Hepatocyte (in vitro differentiated cells): Measurements from ENCODE around the gene ARHGAP12. TPM values are rescaled to one million over a fixed set of nuclear protein-coding genes. Genes with fewer than 3 reads are reported as not detected.
A peak's percentile ranks its signal among the peaks of the same experiment; 100 is the strongest.

Experiments
- DNase-seq: peaks from one replicate; pipeline ENCODE4 v3.0.0-alpha.2; 2016; ENCODE audit warnings: low spot score
- H2AFZ ChIP-seq: fragments of 200-600 bp; sonication (generic); 2 replicates; pipeline ENCODE4 v1.6.0; 2016; ENCODE audit warnings: antibody characterized with exemption, mild to moderate bottlenecking
- H3K27ac ChIP-seq: fragments of 200-600 bp; sonication (generic); 2 replicates; pipeline ENCODE4 v1.5.1; 2016; ENCODE audit warnings: mild to moderate bottlenecking
- H3K27me3 ChIP-seq: fragments of 200-600 bp; sonication (generic); 2 replicates; pipeline ENCODE4 v1.6.1; 2016
- H3K36me3 ChIP-seq: fragments of 200-600 bp; sonication (generic); replicated peaks from 2 replicates; pipeline ENCODE4 v1.5.1; 2016; ENCODE audit warnings: low read depth; ENCODE audit not compliant: insufficient read depth
- H3K4me1 ChIP-seq: fragments of 200-600 bp; sonication (generic); 2 replicates; pipeline ENCODE4 v1.5.1; 2016; ENCODE audit warnings: mild to moderate bottlenecking, moderate library complexity; ENCODE audit not compliant: insufficient read depth
- H3K4me2 ChIP-seq: fragments of 200-600 bp; sonication (generic); 2 replicates; pipeline ENCODE4 v1.6.0; 2016
- H3K4me3 ChIP-seq: fragments of 200-600 bp; sonication (generic); 2 replicates; pipeline ENCODE4 v1.5.1; 2016; ENCODE audit warnings: mild to moderate bottlenecking
- H3K79me2 ChIP-seq: fragments of 200-600 bp; sonication (generic); 2 replicates; pipeline ENCODE4 v1.6.0; 2017; ENCODE audit warnings: mild to moderate bottlenecking
- H3K9me2 ChIP-seq: fragments of 200-600 bp; sonication (generic); replicated peaks from 2 replicates; pipeline ENCODE4 v1.6.0; 2017; ENCODE audit warnings: mild to moderate bottlenecking; ENCODE audit not compliant: insufficient read depth
- H3K9me3 ChIP-seq: fragments of 200-600 bp; sonication (generic); 2 replicates; pipeline ENCODE4 v1.5.1; 2016; ENCODE audit warnings: low read depth, mild to moderate bottlenecking
- H4K20me1 ChIP-seq: fragments of 200-600 bp; sonication (generic); 2 replicates; pipeline ENCODE4 v1.6.0; 2016; ENCODE audit warnings: mild to moderate bottlenecking; ENCODE audit not compliant: insufficient read depth, poor library complexity, severe bottlenecking
- EZH2 ChIP-seq: fragments of 200-600 bp; sonication (generic); IDR thresholded peaks from 2 replicates; pipeline ENCODE4 v1.6.1; 2016; ENCODE audit warnings: antibody characterized with exemption, mild to moderate bottlenecking, borderline replicate concordance
- EZH2phosphoT487 ChIP-seq: fragments of 200-600 bp; sonication (generic); IDR thresholded peaks from one replicate; pipeline ENCODE4 v1.6.1; 2018; ENCODE audit warnings: antibody characterized with exemption, mild to moderate bottlenecking, low read depth, moderate library complexity; ENCODE audit not compliant: unreplicated experiment, severe bottlenecking
- WGBS: methylation state at CpG from one replicate; pipeline ENCODE4 v1.1.6; 2016; ENCODE audit warnings: low lambda C conversion rate; ENCODE audit errors: missing lambda C conversion rate; 5-methylcytosine and 5-hydroxymethylcytosine counted together
- polyA plus RNA-seq: library from polyadenylated mRNA; unstranded; fragments of >200 nt; fragmentation: Nextera tagmentation; extraction: Ambion mirVana; gene quantifications from 2 replicates; pipeline ENCODE4 v1.2.1, GENCODE V29; 2016
- total RNA-seq: library from RNA; depleted of rRNA; stranded (reverse); fragments of >200 nt; gene quantifications from 2 replicates; pipeline ENCODE4 v1.2.3, GENCODE V29; 2014
- TF ChIP-seq, protein P1 (sequence below): fragments of 200-600 bp; sonication (generic); IDR thresholded peaks from 2 replicates; pipeline ENCODE4 v1.5.1; 2016; ENCODE audit warnings: antibody characterized with exemption, mild to moderate bottlenecking; ENCODE audit not compliant: poor library complexity

The ARHGAP12 gene
- total and polyA plus RNA-seq, 2 experiments from 2014 or later, result 16.4 to 55.6 TPM

DNA sequence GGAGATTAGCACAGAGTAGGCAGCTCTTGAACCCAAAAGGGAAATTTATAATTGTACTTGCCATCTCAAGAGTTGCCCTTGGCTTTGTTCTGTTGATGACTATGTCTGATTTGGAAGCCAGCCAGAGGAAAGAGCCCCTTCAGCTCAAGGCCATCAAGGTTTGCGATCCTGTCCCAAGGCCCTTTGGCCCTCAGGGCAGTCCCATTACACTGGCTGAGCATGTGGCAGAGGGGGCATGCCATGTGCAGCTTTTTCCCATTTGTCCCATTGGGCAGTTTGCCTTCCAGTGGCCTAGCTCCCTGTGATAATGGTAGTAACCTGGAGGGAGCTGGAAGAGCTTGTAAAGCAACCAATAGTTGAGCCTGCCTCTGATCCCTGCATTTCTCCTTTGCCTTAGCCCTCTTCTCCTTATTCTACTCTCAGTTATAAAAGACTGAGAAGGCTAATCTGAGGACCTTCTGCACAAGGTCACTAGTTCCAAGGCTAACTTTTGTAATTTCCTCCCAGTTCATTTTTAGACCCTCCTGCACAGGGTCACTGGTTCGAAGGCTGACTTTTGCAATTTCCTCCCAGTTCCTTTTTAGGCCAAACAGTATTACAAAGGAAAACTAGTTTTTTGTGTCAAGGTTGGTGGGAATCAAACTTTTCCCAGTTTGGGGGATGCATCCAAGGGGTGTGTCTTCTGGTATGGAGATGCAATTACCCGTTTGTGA lies 31.0 kb upstream of the ARHGAP12 start:
- no peaks in the 10 kb centered on the region for H3K36me3 ChIP-seq
- no peak for DNase-seq
- H3K79me2 ChIP-seq, result no peaks in the 10 kb centered on the region
- H3K4me3 ChIP-seq, result no peak overlapping the region
- H3K27ac ChIP-seq, result peak overlapping the region; percentile 25
- H4K20me1 ChIP-seq, result no peaks in the 10 kb centered on the region
- 61% methylated on average over 3 of the region's 3 CpGs for WGBS
- H3K4me1 ChIP-seq, result peaks cover 14% of the 10 kb centered on the region
- H3K9me3 ChIP-seq, result no peaks in the 10 kb centered on the region
- no peaks in the 10 kb centered on the region for H3K27me3 ChIP-seq
- H3K4me2 ChIP-seq, result no peak overlapping the region
- no peaks in the 10 kb centered on the region for H3K9me2 ChIP-seq
- TF ChIP-seq EZH2, result no peak
- no peak overlapping the region for H2AFZ ChIP-seq

DNA sequence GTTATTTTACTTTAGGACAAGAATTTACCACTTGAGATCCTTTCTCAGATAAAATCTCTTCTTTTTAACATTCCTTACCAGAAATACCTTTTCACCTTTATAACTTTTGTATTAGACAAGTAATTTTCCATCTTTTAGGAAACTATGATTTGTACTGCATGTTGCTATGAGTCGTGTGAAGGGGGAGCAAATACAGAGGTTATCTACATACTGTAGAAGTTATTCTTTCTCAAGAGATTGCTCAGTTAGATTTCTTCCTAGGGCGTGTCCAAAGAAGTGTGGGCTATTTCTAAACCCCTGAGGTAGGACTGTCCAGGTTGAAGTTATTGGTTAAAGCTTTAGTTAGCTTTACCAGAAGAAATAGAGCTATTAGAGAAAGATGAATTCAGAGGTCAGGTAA lies 30.2 kb upstream of the ARHGAP12 start:
- Histone ChIP-seq H3K27ac (peak overlapping the region; percentile 25), H3K4me2 (no peak overlapping the region), H3K9me2 (no peaks in the 10 kb centered on the region), H3K36me3 (no peaks in the 10 kb centered on the region), H2AFZ (no peak overlapping the region), H3K9me3 (no peaks in the 10 kb centered on the region), H4K20me1 (no peaks in the 10 kb centered on the region), H3K27me3 (no peaks in the 10 kb centered on the region), H3K4me3 (no peak overlapping the region), H3K79me2 (no peaks in the 10 kb centered on the region), H3K4me1 (peaks cover 12% of the 10 kb centered on the region)
- WGBS, result 76% methylated on average over 2 of the region's 2 CpGs
- DNase-seq, result no peak
- TF ChIP-seq, protein P1, sequence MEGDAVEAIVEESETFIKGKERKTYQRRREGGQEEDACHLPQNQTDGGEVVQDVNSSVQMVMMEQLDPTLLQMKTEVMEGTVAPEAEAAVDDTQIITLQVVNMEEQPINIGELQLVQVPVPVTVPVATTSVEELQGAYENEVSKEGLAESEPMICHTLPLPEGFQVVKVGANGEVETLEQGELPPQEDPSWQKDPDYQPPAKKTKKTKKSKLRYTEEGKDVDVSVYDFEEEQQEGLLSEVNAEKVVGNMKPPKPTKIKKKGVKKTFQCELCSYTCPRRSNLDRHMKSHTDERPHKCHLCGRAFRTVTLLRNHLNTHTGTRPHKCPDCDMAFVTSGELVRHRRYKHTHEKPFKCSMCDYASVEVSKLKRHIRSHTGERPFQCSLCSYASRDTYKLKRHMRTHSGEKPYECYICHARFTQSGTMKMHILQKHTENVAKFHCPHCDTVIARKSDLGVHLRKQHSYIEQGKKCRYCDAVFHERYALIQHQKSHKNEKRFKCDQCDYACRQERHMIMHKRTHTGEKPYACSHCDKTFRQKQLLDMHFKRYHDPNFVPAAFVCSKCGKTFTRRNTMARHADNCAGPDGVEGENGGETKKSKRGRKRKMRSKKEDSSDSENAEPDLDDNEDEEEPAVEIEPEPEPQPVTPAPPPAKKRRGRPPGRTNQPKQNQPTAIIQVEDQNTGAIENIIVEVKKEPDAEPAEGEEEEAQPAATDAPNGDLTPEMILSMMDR, result no peak
- no peak for TF ChIP-seq EZH2phosphoT487

DNA sequence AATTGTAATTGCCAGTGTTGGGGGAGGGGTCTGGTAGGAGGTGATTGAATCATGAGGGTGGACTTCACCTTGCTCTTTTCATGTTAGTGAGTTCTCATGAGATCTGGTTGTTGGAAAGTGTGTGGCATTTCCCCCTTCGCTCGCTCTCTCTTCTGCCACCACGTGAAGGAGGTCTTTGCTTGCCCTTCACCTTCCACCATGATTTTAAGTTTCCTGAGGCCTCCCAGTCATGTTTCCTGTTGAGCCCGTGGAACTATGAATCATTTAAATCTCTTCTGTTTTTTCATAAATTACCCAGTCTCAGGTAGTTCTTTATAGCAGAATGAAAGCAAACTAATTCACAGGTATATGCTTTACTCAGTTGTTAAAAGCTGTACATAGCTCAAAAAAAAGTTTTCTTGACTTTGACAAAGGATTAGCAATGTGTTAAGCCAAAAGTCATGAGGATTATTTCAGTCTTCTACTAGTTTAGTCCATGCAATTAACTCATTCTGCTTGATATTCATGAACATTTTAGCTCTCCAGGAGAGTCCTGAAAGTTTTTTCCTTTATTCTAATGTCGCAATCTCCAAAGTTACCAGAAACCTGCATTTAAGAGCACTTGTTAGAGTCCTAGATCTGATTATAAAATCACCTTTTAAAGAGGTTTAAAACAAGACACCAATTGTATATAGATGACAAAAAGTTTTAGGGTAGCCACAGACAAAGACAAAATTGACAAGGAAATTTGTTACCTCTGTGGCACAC lies 27.7 kb upstream of the ARHGAP12 start:
- H2AFZ ChIP-seq, result no peak overlapping the region
- H3K9me2 ChIP-seq, result no peaks in the 10 kb centered on the region
- H3K4me2 ChIP-seq, result no peak overlapping the region
- H3K9me3 ChIP-seq, result no peaks in the 10 kb centered on the region
- H4K20me1 ChIP-seq, result no peaks in the 10 kb centered on the region
- TF ChIP-seq EZH2, result no peak
- no peak for TF ChIP-seq EZH2phosphoT487
- TF ChIP-seq, protein P1, result no peak
- no peaks in the 10 kb centered on the region for H3K4me1 ChIP-seq
- H3K36me3 ChIP-seq, result no peaks in the 10 kb centered on the region
- DNase-seq, result no peak
- H3K79me2 ChIP-seq, result no peaks in the 10 kb centered on the region
- no peak overlapping the region for H3K27ac ChIP-seq
- no peaks in the 10 kb centered on the region for H3K27me3 ChIP-seq
- 94% methylated on average over 5 of the region's 5 CpGs for WGBS
- H3K4me3 ChIP-seq, result no peak overlapping the region

DNA sequence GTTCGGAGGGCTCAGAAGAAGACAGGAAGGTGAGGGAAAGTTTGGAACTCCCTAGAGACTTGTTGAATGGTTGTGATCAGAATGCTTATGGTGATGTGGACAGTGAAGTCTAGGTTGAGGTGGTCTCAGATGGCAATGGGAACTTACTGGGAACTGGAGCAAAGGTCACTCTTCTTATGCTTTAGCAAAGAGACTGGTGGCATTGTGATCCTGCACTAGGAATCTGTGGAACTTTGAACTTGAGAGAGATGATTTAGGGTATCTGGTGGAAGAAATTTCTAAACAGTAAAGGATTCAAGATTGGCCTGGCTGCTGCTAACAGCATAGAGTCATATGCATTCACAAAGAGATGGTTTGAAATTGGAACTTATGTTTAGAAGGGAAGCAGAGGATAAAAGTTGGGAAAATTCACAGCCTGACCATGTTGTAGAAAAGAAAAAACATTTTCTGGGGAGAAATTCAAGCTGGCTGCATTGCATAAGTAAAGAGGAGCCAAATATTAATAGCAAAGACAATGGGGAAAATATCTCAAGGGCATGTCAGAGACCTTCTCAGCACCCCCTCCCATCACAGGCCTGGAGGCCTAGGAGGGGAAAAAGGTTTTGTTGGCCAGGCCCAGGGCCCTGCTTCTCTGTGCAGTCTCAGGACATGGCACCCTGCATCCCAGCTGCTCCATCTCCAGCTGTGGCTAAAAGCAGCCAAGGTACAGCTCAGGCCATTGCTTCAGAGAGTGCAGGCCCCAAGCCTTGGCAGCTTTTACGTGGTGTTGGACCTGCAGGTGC lies 26.0 kb upstream of the ARHGAP12 start:
- no peaks in the 10 kb centered on the region for H3K9me2 ChIP-seq
- no peak for DNase-seq
- H3K79me2 ChIP-seq, result no peaks in the 10 kb centered on the region
- no peaks in the 10 kb centered on the region for H3K36me3 ChIP-seq
- no peaks in the 10 kb centered on the region for H3K4me1 ChIP-seq
- H2AFZ ChIP-seq, result no peak overlapping the region
- H3K27me3 ChIP-seq, result no peaks in the 10 kb centered on the region
- H3K9me3 ChIP-seq, result no peaks in the 10 kb centered on the region
- H3K4me3 ChIP-seq, result no peak overlapping the region
- no peaks in the 10 kb centered on the region for H4K20me1 ChIP-seq
- peak overlapping the region; percentile 29 for H3K27ac ChIP-seq
- TF ChIP-seq, protein P1, result no peak
- no peak for TF ChIP-seq EZH2phosphoT487
- TF ChIP-seq EZH2, result no peak
- no peak overlapping the region for H3K4me2 ChIP-seq
- WGBS, result 90% methylated on average over 2 of the region's 2 CpGs
